Astrocyte of the cerebellum (primary cell): ENCODE data around the gene FUT4.
"Not testable (repeated sequence)": the region's sequence is repeated elsewhere in the genome, so short reads cannot be mapped to it uniquely, and the experiment has no call there.

Source experiments
- DNase-seq: peaks from one replicate; pipeline ENCODE4 v3.0.0-alpha.2; 2011; ENCODE audit warnings: low read depth
- H3K4me3 ChIP-seq: 2 replicates; pipeline ENCODE4 v1.5.1; 2011; ENCODE audit warnings: mild to moderate bottlenecking, low read depth, low read length, moderate library complexity
- CTCF ChIP-seq: IDR thresholded peaks from 2 replicates; pipeline ENCODE4 v1.5.1; 2012; ENCODE audit warnings: low read length, low read depth, moderate library complexity, mild to moderate bottlenecking; ENCODE audit errors: missing control alignments
- in situ Hi-C: cut with HindIII; loops from 2 replicates; pipeline ENCODE4 v1.10.0; 2017; ENCODE audit warnings: low sequenced_read_pairs

Gene FUT4

GRCh38 chr11:94553938-94554337 lies 10.2 kb downstream of the FUT4 start:
- DNase-seq = no peak
- no peak for TF ChIP-seq CTCF
- H3K4me3 ChIP-seq = no peak overlapping the region
- in situ Hi-C loops = no loop called here

GRCh38 chr11:94555752-94556329 lies 12.1 kb downstream of the FUT4 start:
- H3K4me3 ChIP-seq, DNase-seq, in situ Hi-C loops: not testable (repeated sequence)

GRCh38 chr11:94557421-94557820 lies 13.7 kb downstream of the FUT4 start:
- H3K4me3 ChIP-seq = no peak overlapping the region
- no peak for DNase-seq
- TF ChIP-seq CTCF = no peak
- in situ Hi-C loops = no loop called here

- in situ Hi-C loops = no loop called here
These were observed 14.3 kb downstream of the FUT4 start for GRCh38 chr11:94557992-94558391.

GRCh38 chr11:94558468-94558867 lies 14.7 kb downstream of the FUT4 start:
- no peak for TF ChIP-seq CTCF
- DNase-seq = no peak
- H3K4me3 ChIP-seq = no peak overlapping the region
- in situ Hi-C loops = no loop called here

More at GRCh38 chr11:94557992-94558391, 14.3 kb downstream of the FUT4 start:
- TF ChIP-seq CTCF = no peak
- DNase-seq = no peak
- no peak overlapping the region for H3K4me3 ChIP-seq

- no peak overlapping the region for H3K4me3 ChIP-seq
- TF ChIP-seq CTCF = no peak
- in situ Hi-C loops = no loop called here
- no peak for DNase-seq
These were observed 15.2 kb downstream of the FUT4 start for GRCh38 chr11:94558932-94559331.

GRCh38 chr11:94559361-94559760 lies 15.6 kb downstream of the FUT4 start:
- H3K4me3 ChIP-seq = no peak overlapping the region
- TF ChIP-seq CTCF = no peak
- no peak for DNase-seq
- in situ Hi-C loops = no loop called here
